Endodermal cell (in vitro differentiated cells): ENCODE measurements around the gene WDR45. TPM values are rescaled to one million over a fixed set of nuclear protein-coding genes. Genes with fewer than 3 reads are reported as not detected.

Experiments
- DNase-seq: peaks from one replicate; pipeline ENCODE4 v3.0.0-alpha.2; 2017
- H3K27ac ChIP-seq: 2 replicates; pipeline ENCODE4 v1.5.1; 2013; ENCODE audit warnings: mild to moderate bottlenecking, low read depth, low read length, moderate library complexity
- H3K27me3 ChIP-seq: 2 replicates; pipeline ENCODE4 v1.6.1; 2013; ENCODE audit warnings: mild to moderate bottlenecking, low read length, moderate library complexity; ENCODE audit not compliant: insufficient read depth, control insufficient read depth, poor library complexity, severe bottlenecking
- H3K36me3 ChIP-seq: 2 replicates; pipeline ENCODE4 v1.7.0; 2013; ENCODE audit warnings: mild to moderate bottlenecking, low read length, moderate library complexity; ENCODE audit not compliant: control insufficient read depth, insufficient read depth
- H3K4me1 ChIP-seq: one replicate; pipeline ENCODE4 v1.7.0; 2013; ENCODE audit warnings: low read length; ENCODE audit not compliant: control insufficient read depth, insufficient read depth
- H3K4me3 ChIP-seq: 2 replicates; pipeline ENCODE4 v1.5.1; 2013; ENCODE audit warnings: mild to moderate bottlenecking, low read length, moderate library complexity
- H3K9ac ChIP-seq: 2 replicates; pipeline ENCODE4 v1.6.1; 2013; ENCODE audit warnings: mild to moderate bottlenecking, low read length, moderate library complexity; ENCODE audit not compliant: poor library complexity, severe bottlenecking; ENCODE audit errors: extremely low read depth
- H3K9me3 ChIP-seq: 2 replicates; pipeline ENCODE4 v1.6.1; 2013; ENCODE audit warnings: mild to moderate bottlenecking, low read length, moderate library complexity; ENCODE audit not compliant: control insufficient read depth
- H3K27ac Mint-ChIP-seq: 2 replicates; pipeline ENCODE4 v1.8.0; 2020; ENCODE audit warnings: mixed read lengths
- H3K27me3 Mint-ChIP-seq: 2 replicates; pipeline ENCODE4 v1.8.0; 2021; ENCODE audit warnings: mild to moderate bottlenecking, mixed read lengths; ENCODE audit not compliant: insufficient read depth
- H3K36me3 Mint-ChIP-seq: 2 replicates; pipeline ENCODE4 v1.8.0; 2020; ENCODE audit warnings: low read depth, mixed read lengths
- H3K4me1 Mint-ChIP-seq: 2 replicates; pipeline ENCODE4 v1.8.0; 2020; ENCODE audit warnings: mixed read lengths
- H3K4me3 Mint-ChIP-seq: 2 replicates; pipeline ENCODE4 v1.8.0; 2020; ENCODE audit warnings: mild to moderate bottlenecking, moderate library complexity, mixed read lengths
- H3K9me3 Mint-ChIP-seq: 2 replicates; pipeline ENCODE4 v1.8.0; 2020; ENCODE audit warnings: mild to moderate bottlenecking, mixed read lengths
- CTCF ChIP-seq: fragments of 200-600 bp; sonication (generic); conservative IDR thresholded peaks from 2 replicates; pipeline ENCODE4 v1.5.0; 2021; ENCODE audit warnings: antibody characterized with exemption, mild to moderate bottlenecking
- WGBS, 2 experiments: methylation state at CpG; one replicate each; pipeline versions ENCODE4 v1.1.5 to v1.1.7; 2013; ENCODE audit warnings: missing lambda C conversion rate in 2 of 2, mixed read lengths in 1 of 2; ENCODE audit not compliant: insufficient coverage in 1 of 2, insufficient read length in 1 of 2; 5-methylcytosine and 5-hydroxymethylcytosine counted together
- total RNA-seq, 2 donors: library from RNA; stranded (reverse); fragmentation: NEBNext Ultra II Directional in 1 of 2; extraction: Animal tissue kit (Norgen Biotek cat#: 25700) in 1 of 2; gene quantifications; 2 replicates in 1 of 2; 3 replicates in 1 of 2; pipeline ENCODE4 v1.2.1, GENCODE V29; 2021

The WDR45 gene
- total RNA-seq, 2 donors from 2014 or later = 29.8 to 42.5 TPM

DNA sequence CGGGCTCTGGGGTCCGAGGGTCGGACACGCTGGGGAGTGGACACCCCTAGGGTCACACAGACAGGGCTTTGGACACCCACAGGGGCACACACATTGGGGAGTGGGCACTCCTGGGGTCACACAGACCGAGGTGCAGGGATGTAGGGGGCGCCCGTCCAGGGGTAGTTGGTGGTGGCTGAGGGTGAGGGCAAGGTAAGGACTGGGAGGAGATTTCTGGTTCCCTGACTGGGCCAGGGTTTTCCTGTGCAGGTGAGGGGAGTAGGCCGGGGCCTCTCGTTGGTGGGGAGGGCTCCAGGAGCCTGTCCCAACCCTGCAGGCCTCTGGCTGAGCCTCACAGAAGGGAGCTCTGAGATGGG lies 21.9 kb upstream of the WDR45 start:
- peak; percentile 67 for DNase-seq
- H3K4me1 Mint-ChIP-seq = no peaks in the 10 kb centered on the region

GRCh38 chrX:49100704-49101628 lies 21.3 kb upstream of the WDR45 start:
- no peaks in the 10 kb centered on the region for H3K9me3 ChIP-seq
- DNase-seq = peak; percentile 96
- no peak for TF ChIP-seq CTCF
- H3K27me3 ChIP-seq = no peaks in the 10 kb centered on the region
- Mint-ChIP-seq H3K27me3 (no peaks in the 10 kb centered on the region), H3K4me1 (no peaks in the 10 kb centered on the region), H3K27ac (peak overlapping the region; percentile 91), H3K4me3 (peak overlapping the region; percentile 77), H3K36me3 (peaks cover 2% of the 10 kb centered on the region), H3K9me3 (peaks cover 49% of the 10 kb centered on the region)
- H3K27ac ChIP-seq = no peak overlapping the region
- no peaks in the 10 kb centered on the region for H3K4me1 ChIP-seq
- peak overlapping the region; percentile 82 for H3K4me3 ChIP-seq
- 1 to 5% methylated on average over 4 to 72 of the region's 74 CpGs for WGBS, 2 experiments
- peak overlapping the region; percentile 28 for H3K9ac ChIP-seq
- no peaks in the 10 kb centered on the region for H3K36me3 ChIP-seq

More for the DNA sequence above, 21.9 kb upstream of the WDR45 start:
- Histone ChIP-seq H3K27me3 (no peaks in the 10 kb centered on the region), H3K9me3 (no peaks in the 10 kb centered on the region), H3K27ac (no peak overlapping the region), H3K9ac (no peak overlapping the region), H3K36me3 (no peaks in the 10 kb centered on the region), H3K4me1 (no peaks in the 10 kb centered on the region), H3K4me3 (peak overlapping the region; percentile 82)
- Mint-ChIP-seq H3K27me3 (no peaks in the 10 kb centered on the region), H3K4me3 (peak overlapping the region; percentile 77), H3K9me3 (peaks cover 49% of the 10 kb centered on the region), H3K36me3 (peaks cover 2% of the 10 kb centered on the region), H3K27ac (no peak overlapping the region)
- 12% methylated on average over 9 of the region's 9 CpGs; no CpG with 5 or more reads in 1 of the 2 experiments for WGBS, 2 experiments
- TF ChIP-seq CTCF = peak; percentile 48

- TF ChIP-seq CTCF = no peak
- H3K4me1 ChIP-seq = no peaks in the 10 kb centered on the region
- H3K4me3 Mint-ChIP-seq = no peak overlapping the region
- no peaks in the 10 kb centered on the region for H3K36me3 Mint-ChIP-seq
- H3K9me3 Mint-ChIP-seq = peaks cover 53% of the 10 kb centered on the region
- 97 to 100% methylated on average over 2 to 3 of the region's 4 CpGs for WGBS, 2 experiments
- no peak overlapping the region for H3K27ac Mint-ChIP-seq
- no peaks in the 10 kb centered on the region for H3K27me3 Mint-ChIP-seq
- no peaks in the 10 kb centered on the region for H3K9me3 ChIP-seq
- no peaks in the 10 kb centered on the region for H3K4me1 Mint-ChIP-seq
- no peak for DNase-seq
- H3K4me3 ChIP-seq = no peak overlapping the region
- H3K27me3 ChIP-seq = no peaks in the 10 kb centered on the region
- no peak overlapping the region for H3K27ac ChIP-seq
- no peak overlapping the region for H3K9ac ChIP-seq
- H3K36me3 ChIP-seq = no peaks in the 10 kb centered on the region
These were observed 16.7 kb upstream of the WDR45 start for GRCh38 chrX:49096419-49096818.
